LNCAP (cell line): ENCODE measurements around the gene MYH9.

Experiments used
- TF ChIP-seq, protein P1 (sequence below): fragments of 450-650 bp; IDR thresholded peaks from 2 replicates; pipeline ENCODE4 v1.5.1; 2017; ENCODE audit warnings: mild to moderate bottlenecking

MYH9 gene

DNA sequence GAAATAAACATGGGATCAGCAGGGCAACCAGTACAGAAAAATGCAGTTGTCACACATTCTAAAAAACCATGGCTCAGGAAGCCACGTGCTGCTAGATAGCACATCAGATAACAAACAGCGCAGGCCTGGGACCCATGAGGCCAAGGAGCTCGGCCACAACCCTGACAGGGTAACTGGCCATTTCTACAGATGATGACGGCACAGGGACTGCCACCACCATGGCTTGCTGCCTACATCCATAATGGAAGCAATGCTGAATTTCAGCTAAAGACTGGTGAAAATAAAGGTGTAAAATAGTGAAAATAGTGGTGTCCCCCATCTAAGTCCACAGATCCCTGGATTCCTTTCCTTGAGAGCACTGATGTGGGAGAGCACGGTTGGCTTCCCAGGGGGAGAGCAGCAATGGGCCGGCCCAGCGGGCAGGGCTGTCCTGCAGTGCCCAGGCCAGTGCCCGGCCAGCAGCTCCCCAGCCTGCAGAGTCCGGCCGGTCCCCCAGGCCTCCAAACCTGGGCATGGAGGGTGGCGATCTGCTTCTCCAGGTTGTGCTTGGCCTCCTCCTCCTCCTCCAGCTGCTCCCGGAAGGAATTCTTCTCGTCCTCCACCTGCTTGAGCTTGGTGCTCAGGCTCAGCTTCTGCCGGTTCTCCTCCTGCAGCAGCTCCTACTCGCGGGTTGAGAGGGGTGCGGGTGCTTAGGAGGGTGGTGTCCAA lies 94.8 kb downstream of the MYH9 start:
- TF ChIP-seq, protein P1, sequence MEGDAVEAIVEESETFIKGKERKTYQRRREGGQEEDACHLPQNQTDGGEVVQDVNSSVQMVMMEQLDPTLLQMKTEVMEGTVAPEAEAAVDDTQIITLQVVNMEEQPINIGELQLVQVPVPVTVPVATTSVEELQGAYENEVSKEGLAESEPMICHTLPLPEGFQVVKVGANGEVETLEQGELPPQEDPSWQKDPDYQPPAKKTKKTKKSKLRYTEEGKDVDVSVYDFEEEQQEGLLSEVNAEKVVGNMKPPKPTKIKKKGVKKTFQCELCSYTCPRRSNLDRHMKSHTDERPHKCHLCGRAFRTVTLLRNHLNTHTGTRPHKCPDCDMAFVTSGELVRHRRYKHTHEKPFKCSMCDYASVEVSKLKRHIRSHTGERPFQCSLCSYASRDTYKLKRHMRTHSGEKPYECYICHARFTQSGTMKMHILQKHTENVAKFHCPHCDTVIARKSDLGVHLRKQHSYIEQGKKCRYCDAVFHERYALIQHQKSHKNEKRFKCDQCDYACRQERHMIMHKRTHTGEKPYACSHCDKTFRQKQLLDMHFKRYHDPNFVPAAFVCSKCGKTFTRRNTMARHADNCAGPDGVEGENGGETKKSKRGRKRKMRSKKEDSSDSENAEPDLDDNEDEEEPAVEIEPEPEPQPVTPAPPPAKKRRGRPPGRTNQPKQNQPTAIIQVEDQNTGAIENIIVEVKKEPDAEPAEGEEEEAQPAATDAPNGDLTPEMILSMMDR, result no peak

GRCh38 chr22:36291831-36292740 lies 95.7 kb downstream of the MYH9 start:
- TF ChIP-seq, protein P1, result no peak

DNA sequence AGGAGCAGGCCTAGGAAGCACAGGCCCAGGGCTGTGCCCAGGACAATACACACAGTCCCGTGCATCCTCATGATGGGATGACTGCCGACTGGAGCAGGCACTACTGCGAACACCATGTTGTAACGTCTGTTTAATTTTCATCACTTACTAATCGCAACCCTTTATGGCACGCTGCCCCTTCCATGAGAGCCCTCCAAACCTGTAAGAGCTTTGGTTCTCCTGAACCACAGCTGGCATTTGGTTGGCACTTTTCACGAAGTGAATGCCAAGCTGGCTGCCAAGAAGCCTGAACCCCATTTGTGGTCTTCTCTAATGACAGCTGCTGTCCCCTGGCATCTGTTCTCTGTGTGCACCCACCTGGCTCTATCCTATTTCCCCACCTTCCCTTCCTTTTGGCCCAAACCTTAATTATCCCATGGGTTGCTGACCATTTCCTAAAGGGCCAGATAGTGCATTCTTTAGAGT lies 98.3 kb downstream of the MYH9 start:
- TF ChIP-seq, protein P1, result no peak

DNA sequence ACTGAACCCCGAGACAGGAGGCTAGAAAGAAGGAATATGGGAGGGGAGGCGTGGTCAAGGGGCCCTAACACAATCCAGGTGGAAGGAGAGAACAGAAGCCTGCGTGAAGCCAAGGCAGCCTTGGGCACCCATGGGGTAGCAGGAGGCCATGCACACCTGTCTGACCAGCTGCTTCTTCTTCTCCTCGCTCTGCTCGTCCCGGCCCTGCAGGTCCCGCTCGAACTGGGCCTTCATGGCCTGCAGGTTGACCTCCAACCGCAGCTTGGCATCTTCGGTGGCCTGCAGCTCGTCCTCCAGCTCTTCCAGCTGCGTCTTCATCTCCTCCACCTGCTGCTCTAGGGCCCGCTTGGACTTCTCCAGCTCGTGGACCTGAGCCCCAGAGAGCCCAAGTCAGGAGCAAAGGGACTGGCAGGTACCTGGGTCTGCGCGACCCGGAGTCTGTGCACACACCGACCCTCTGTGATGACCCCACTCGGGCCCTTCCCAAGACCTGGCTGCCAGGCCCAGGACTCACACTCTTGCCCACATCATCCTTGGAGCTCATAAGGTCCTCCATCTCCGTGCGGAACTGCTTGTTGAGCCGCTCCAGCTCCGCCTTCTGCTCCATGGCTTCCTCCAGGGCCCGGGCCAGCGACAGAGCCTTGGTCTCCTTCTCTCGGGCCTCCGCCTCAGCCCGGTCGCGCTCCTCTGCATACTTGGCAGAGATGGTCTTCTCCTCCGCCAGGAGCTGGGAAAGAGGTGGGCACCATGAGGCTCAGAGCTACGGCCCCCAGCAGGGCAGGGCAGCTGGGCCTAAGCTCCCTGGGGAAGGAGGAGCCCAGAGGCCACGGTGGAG lies 99.0 kb downstream of the MYH9 start:
- TF ChIP-seq, protein P1, result no peak

- TF ChIP-seq, protein P1, result no peak
Observed at GRCh38 chr22:36287881-36288515, 99.8 kb downstream of the MYH9 start.

DNA sequence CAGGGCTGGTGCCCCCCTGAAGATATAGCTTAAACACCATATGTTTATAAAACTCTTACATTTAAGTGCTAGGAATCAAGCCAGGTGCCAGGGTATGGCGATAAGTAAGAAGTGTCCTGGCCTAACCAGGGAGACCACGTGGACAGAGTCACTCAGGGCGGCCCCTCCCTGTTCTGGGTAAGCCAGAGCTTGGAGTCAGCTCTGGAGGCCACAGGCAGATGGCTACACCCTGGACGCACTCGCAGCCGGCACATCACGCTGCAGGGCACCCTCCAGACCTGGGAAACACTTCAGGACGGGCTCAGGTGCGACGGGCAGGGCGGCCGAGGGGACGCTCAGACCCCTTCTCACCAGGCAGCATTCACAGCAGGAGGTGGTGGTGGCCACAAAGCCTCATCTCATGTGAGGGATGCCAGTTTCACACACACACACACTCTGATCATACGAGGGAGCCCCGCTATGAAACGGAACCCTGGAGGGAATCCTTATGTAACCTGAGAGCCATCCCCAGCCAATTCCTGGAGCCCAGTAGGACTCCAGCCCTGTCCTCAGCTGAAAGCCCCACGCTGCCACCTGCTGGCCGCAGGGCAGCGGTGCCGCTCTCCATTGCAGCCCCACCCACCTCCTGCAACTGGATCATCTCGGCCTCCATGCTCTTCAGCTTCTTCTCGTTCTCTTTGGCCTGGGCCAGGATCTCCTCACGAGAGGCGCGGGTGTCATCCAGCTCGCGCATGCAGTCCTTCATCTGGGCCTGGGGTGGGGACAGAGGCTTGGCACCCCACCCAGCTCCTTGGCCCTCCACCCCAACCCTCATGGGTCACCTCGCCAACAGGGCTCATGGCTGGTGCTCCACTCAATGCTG lies 101.4 kb downstream of the MYH9 start:
- TF ChIP-seq, protein P1, result peak; percentile 97
